ENCODE data around the gene C22orf23.

Gene C22orf23

DNA sequence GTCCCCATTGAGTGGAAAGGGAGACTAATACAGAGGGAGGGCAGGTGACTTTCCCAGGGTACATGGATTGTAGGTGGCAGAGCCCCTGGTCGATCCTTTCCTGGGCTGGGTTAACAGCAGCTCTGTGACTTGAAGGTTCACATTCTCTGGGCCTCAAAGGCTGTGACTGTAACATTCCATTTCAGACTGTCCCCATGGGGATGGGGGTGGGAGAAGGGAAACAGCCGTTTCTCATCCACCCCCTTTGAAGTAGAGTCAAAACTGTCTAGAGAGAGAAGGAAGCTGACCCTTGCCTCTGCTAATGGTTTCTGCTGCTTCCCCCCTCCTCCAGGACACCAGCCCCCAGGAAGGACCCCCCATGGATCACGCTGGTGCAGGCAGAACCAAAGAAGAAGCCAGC, 28.1 kb downstream of the C22orf23 start:
- DNase-seq (ENCODE audit: low spot score): no peak

DNA sequence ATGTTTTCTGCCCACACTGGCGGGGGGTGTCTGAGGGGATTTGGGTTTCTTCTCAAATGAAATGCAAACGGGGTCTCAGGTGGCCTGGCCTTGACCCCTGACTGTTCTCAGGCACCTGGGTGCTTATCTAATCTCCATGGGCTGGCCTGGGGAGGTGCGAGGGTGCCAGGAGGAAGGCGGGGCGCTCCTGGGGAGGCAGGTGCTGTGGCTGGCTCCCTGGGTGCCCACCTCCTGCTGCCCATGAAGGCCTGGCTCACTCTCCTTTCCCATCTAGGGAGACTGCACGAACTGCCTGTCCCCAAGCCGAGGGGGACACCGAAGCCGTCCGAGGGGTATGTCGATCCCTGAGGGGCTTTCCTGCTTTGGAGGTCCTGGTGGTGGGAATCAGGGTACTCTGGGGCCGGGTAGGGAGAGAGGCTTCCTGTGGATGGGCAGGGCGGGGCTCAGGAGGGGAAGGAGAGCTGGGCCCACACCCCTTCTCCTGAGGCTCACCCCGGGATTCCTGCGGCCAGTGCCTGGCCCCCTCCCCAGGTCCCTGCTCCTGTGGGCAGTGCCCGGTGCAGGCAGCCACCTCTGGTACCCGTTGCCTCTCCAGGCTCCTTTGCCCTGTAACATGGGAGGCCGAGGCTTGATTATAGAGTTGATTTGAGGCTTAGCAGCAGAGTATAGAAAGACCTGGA, 28.9 kb downstream of the C22orf23 start:
- no peak for DNase-seq (ENCODE audit: low spot score)

- no peak for DNase-seq (ENCODE audit: low spot score)
Observed at GRCh38 chr22:37923927-37924326, 29.5 kb downstream of the C22orf23 start.

DNA sequence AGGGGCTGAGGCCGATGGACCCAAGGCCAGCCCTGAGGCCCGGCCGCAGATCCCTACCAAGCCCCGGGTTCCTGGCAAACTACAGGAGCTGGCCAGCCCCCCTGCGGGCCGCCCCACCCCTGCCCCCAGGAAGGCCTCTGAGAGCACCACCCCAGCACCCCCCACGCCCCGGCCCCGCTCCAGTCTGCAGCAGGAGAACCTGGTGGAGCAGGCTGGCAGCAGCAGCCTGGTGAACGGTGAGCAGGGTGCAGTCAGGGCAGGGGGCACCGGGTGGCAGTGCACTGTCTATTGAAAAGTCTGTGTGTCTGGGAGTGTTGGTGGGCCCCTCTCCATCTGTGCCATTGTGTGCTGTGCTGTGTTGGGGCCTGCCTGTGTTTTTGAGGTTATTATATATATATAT, 31.2 kb downstream of the C22orf23 start:
- DNase-seq (ENCODE audit: low spot score): no peak

DNA sequence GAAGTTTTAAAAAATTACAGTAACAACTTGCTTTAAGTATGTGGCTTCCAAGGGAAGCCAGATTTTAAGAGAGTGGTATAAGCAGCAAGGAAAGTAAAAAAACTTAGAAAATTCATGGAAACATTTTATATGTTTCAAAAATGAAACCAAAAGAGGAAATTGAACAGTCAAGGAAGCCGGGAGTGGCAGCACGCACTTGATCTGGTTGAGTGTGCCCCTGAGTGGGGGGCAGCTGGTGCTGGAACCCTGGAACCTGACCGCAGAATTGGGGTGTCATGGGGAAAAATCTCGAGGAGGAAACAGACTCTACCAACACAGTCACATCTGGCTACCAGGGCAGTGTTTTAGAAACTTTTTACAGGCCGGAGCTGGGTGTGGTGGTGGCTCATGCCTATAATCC, 33.3 kb downstream of the C22orf23 start:
- DNase-seq (ENCODE audit: low spot score): no peak

DNA sequence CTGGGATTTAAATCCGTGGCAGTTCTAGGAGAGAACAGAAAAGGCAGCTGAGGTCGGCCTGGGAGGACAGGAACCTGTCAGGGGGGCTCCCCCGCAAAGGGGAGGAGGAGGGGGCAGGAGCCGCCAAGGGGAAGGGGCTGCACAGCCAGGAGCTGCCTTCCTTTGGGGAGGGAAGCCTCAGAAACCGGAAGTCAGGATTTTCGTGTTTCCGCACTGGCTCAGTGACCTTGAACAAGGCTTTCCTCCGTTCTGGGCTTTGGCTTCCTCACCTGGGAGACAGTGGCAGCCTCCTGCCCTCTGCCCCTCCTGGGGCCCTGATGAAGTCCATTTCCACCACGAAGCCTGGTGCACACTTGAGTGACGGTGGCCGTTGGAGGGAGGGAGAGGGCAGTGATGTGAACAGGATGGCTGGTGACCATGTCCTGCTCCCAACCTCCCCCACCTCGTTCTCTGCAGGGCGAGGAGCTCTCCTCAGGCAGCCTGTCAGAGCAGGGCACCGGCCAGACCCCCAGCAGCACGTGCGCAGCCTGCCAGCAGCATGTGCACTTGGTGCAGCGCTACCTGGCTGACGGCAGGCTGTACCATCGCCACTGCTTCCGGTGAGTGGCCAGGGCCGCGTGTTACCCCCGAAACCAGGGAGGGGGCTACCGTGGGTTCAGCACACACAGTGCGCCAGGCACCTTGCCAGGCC, 34.7 kb downstream of the C22orf23 start:
- DNase-seq (ENCODE audit: low spot score): no peak

GRCh38 chr22:37917874-37918548, 35.4 kb downstream of the C22orf23 start:
- DNase-seq (ENCODE audit: low spot score): no peak

DNA sequence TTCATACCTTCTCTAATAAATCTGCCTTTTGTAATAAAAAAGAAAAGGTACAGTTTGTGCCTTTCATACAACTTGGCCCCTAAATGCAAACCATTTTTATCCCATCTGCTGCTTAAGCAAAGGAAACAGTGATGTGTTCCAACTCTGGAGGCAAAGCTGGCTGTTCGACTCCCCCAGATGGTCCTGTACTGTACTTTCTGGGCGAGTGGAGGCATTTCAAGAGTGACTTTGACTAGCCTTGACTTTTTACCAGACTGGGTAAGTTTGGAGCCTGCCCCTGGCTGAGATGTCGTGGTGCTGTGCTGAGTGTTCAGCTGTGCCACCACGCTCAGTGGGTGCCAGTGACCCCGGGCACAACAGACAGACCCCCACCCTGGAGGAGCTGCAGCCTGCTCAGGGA, 37.1 kb downstream of the C22orf23 start:
- no peak for DNase-seq (ENCODE audit: low spot score)

GRCh38 chr22:37913233-37913721, 40.1 kb downstream of the C22orf23 start:
- DNase-seq (ENCODE audit: low spot score): no peak

DNA sequence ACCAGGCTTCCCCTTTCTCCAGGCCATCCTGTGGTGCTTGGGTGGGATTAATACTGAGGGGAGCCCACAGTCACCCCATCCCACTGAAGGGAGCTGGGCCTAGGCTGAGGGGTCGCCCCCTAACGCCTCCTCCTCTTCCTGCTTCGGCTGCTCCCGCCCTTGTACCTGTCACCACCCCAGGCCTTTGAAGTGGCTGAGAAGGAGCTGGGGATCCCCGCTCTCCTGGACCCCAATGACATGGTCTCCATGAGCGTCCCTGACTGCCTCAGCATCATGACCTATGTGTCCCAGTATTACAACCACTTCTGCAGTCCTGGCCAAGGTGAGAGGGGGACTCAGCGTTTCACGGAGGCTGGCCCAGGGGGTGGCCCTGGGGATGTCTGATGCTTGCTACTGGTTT, 41.2 kb downstream of the C22orf23 start:
- DNase-seq (ENCODE audit: low spot score): no peak

DNA sequence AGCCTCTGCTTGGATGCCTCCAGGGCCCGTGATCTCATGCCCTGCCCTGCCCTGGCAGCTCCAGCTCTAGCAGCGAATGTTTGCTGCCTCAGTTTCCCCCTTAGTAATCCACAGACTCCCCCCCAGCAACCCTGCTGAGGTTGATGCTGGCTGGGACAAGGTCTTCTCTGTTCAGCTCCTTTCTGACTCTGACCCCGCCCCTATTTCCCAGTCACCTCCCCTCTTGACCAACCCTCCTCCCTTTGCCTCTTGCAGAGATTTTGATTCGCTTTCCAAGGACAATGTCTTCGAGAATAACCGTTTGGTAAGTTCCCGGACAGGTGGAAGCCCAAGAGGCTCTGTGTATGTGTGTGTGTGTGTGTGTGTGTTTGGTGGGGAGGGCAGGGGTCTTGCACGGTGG, 41.7 kb downstream of the C22orf23 start:
- no peak for DNase-seq (ENCODE audit: low spot score)

DNA sequence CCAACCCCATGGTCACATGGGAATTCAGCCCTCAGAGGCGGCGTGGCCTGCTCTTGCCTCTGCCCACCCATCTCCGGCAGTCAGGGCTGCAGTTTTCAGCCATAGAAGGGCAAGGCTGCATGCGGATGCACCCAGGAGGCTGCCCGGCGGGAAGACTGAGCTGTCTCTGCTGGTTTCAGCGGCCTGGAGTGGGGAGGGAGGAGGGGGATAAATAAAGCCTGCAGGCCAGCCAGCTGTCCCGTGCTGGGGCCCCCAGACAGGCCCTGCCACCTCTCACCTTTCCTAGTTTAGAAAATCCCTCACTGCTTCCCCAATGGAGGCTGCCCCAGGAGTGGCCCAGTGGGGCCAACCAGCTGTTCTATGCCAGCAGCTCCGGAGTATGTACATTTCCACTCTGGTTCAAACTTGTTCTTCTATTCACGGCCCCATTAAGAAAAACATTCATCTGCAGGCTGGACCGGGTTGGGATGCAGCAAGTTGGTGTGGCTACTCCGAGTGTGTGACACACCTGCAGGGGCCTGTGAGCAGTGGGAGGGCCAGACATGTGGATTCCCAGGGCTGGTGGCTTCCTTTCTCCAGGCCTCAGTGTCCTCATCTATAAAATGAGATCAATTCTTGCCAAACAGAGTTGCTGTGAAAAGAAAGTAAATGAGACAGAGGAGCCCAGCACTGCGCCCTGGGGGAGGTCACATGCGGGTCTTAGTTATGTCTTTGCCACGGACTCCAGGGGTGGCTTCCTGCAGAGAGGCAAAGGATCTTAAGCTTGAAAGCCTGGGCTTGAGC, 42.3 kb downstream of the C22orf23 start:
- no peak for DNase-seq (ENCODE audit: low spot score)

GRCh38 chr22:37909766-37910165, 43.6 kb downstream of the C22orf23 start:
- DNase-seq (ENCODE audit: low spot score): no peak

GRCh38 chr22:37907036-37907954, 46.1 kb downstream of the C22orf23 start:
- peak; percentile 43 for DNase-seq (ENCODE audit: low spot score)

GRCh38 chr22:37906364-37907008, 46.9 kb downstream of the C22orf23 start:
- DNase-seq (ENCODE audit: low spot score): peak; percentile 48

DNA sequence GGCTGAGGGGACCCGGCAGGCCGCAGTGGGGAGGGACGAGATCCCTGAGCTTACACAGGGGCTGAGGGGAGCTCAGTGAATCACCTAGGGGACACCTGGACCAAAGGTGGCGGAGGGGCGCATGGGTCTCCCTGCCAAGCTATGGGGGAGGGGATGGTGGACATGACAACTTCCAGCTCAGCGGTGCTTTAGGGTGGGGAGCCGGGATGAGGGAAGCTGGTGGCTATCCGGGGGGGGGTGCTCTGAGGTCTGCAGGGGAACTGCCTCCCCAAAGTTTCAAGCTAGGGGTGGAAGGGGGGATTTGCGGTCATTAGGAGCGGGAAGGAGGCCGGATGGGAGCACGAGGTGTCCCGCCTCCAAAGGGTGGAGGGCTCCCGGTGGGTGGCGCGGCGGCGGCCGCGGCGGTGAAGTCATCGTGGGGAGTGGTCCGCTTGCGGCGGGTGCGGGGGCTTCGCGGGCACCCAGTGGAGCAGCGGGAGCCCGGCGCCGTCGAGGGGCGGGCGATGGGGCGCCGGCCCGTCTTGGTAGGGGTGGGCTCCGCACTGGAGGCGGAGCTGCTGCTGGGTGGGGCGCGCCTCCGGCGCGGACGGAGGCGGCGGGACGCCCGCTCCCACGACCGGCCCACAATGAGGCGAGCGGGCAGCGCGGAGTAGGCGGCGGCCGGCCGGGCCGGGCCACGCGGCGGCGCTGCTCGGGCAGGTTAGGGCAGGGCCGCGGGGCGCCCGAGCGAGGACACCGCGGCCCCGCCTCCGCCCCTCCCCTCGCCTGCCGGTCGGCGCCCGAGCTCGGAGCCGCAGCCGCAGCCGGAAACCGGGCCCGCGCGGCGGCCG, 47.7 kb downstream of the C22orf23 start, which contains the start of gene MICALL1:
MICALL1 (plus strand) TSS at position 764 of the 830 bp plus-strand sequence. CDS start 126 bp downstream, outside the sequence.
- DNase-seq (ENCODE audit: low spot score): peak; percentile 82

DNA sequence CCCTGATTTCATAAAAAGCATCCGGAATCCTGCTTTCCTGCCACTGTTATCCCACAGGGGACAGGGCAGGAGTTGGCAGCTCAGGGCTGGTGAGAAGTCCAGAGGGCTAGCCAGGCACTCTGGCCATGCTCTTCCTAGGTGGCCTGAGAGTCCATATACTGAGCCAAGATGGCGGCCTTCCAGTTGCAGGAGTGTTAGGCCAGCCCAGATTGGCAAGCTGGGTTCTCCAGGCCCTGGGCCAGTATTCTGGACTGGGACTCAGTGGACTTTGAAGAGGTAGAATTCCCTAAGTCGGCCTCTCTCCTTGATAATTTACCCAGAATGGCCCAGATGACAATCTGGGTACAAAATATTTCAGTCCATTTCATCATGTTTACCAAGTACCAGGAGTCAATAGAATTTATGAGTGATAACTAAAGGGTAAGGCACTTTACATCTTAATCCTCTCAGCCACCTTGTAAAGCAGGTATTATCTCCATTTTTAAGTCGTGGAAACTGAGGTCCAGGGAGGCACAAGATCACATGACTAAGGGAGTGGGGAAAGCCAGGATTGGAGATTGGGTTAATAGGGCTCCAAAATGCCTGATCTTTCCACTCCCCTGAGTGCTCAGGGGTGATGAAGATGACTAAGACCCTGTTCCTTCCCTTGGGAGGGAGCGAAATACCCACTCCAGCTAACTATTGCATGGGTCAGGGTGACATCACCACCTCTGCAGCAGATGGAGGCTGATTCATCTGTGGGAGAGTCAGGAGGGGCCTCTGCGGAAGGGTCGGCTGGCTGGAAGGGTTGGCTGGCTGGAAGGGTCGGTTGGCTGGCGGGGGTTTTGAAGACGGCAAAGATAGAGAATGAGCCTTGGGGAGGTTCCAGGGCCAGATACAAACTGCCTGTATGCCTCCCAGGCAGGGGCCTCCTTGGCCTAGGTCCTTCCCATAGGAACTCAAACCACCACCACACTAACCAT, 48.5 kb downstream of the C22orf23 start:
- peak; percentile 98 for DNase-seq (ENCODE audit: low spot score)

DNA sequence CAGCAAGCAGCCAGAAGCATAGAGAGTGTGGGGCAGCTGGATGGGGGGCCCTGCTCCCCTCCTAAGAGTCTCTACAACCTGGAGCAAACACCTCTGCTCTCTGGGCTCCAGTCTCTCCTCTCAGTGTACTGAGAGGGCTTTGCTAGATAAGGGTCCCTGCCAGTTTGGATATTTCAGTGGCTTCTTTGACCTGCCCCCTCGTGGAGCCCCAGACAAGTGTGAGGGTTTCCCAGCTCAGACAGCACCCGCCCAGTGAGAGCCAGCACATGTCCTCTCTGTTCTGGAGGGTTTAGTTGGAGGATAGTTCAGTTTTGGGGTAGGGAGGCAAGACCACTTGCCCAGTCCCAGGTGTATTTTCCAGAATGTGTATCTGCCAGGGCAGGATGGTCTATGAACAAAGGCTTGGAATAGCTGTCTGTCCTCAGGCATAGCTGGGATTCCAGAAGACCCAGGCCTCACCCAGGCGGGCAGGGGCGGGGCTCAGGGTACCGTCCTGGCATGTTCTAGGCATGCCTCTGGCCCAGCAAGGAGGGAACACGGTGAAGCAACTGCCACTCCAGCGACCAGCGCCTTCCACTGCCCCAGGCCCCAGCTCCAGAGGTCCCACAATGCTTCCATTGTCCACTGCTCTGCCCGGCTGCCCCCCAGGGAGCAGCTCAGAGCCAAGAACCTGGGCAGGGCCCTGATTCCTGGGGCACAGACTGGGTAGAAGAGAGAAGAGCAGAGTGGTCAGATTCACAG, 54.8 kb downstream of the C22orf23 start:
- DNase-seq (ENCODE audit: low spot score): no peak
